Globus pallidus (tissue), 1 donor: ENCODE data around the gene GPSM3.
"Not testable (repeated sequence)": the region's sequence is repeated elsewhere in the genome, so short reads cannot be mapped to it uniquely, and the experiment has no call there.

Experiments
- DNase-seq: peaks from one replicate; pipeline ENCODE4 v3.0.0-alpha.2; 2015; ENCODE audit warnings: low spot score

Gene GPSM3

GRCh38 chr6:32149932-32150870 is 42.2 kb downstream of the GPSM3 start:
- DNase-seq: no peak

- DNase-seq: no peak
These were observed 43.2 kb downstream of the GPSM3 start for GRCh38 chr6:32149092-32149755.

DNA sequence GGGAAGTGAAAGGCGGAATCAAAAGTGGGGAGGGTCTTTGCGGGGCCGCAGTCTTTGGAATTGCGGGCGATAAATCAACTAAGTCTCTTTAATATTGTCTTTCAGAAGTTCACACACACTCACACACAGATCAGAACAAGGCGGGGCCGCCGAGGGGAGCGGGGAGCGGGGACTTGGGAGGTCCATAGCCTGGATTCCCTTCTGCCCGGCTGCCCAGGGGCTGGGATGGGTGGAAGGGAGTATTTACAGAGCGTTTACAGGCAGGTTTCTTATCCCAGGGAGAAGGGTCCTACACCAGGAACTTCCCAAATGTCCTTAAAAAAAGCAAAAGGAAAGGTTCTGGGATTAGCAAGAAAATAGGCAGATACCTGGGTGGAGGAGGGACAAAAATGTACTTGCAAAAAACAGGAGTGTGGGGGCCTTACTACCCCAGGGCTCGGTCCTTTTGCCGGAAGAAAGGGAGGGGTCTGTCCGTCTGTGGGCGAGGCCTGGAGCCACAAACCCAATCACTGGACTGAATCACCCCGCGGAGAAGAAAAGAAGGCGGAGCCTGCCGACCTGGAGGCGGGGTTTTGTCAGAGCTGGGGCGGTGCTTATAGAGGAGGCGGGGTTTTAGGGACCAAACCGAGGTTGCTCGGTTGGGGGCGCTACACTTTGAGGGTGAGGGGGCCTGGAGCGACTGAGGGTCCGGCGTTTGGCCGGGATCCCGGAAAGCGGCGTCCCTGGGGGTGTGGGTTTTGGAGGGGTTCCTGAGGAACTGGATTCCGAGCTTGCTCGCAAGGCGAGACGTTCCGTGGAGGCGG is 44.0 kb downstream of the GPSM3 start:
- peak; percentile 23 for DNase-seq

- DNase-seq: no peak
These were observed 44.9 kb downstream of the GPSM3 start for GRCh38 chr6:32147401-32148132.

DNA sequence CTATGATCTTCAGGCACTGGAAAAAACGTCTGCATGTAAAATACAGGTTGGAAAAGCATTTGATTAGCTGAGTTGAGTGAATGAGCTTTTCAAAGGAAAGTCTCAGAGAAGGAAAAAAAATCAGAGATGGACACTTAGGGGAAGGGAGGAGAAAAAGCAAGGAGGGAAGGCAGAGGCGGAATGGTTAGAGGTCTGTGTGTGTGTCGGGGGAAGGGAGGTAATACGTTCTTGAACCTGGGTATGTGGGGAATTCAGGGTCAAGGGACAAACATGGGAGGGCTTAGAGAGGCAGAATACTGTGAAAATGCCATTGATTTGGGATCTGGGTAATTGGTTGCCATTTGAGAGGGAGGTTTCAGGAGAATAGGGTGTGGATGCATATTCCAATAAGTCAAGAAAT is 45.8 kb downstream of the GPSM3 start:
- no peak for DNase-seq

- no peak for DNase-seq
These were observed 46.2 kb downstream of the GPSM3 start for GRCh38 chr6:32146287-32146686.

- DNase-seq: not testable (repeated sequence)
These were observed 48.2 kb downstream of the GPSM3 start for GRCh38 chr6:32144238-32144637.
